ENCODE results near the gene CAPNS1.
"Not testable (repeated sequence)": the region's sequence is repeated elsewhere in the genome, so short reads cannot be mapped to it uniquely, and the experiment has no call there.

The CAPNS1 gene

GRCh38 chr19:36121486-36122124 lies 18.3 kb upstream of the CAPNS1 start:
- Histone ChIP-seq H2AFZ (ENCODE audit: low read length) (no peak overlapping the region), H3K4me3 (ENCODE audit: low read length) (no peak overlapping the region), H3K9me2 (replicated peaks; ENCODE audit: insufficient read depth, low read length) (no peaks in the 10 kb centered on the region), H3K9me3 (replicated peaks; ENCODE audit: insufficient read depth, low read length) (no peaks in the 10 kb centered on the region), H3K27ac (ENCODE audit: low read length) (no peak overlapping the region), H4K20me1 (ENCODE audit: insufficient read depth, low read length) (no peaks in the 10 kb centered on the region), H3K36me3 (replicated peaks; ENCODE audit: insufficient read depth, low read length) (no peaks in the 10 kb centered on the region), H3K27me3 (replicated peaks; ENCODE audit: insufficient read depth, low read length) (no peaks in the 10 kb centered on the region), H3K4me1 (ENCODE audit: low read length) (no peaks in the 10 kb centered on the region), H3F3A (ENCODE audit: insufficient read depth, low read length) (no peaks in the 10 kb centered on the region), H3K79me2 (ENCODE audit: low read length) (peaks cover under 1% of the 10 kb centered on the region; the same call in 1 of the 2 replicates), H3K9ac (ENCODE audit: low read length) (no peak overlapping the region), H3K4me2 (ENCODE audit: low read depth, low read length) (no peak overlapping the region)
- no peak for TF ChIP-seq CTCF (IDR thresholded peaks at IDR 0.05; ENCODE audit: low read length)
- no peak for TF ChIP-seq EZH2 (optimal IDR thresholded peaks at IDR 0.05; ENCODE audit: low read depth, low read length)
- no peak for TF ChIP-seq EZH2phosphoT487 (IDR thresholded peaks at IDR 0.05; ENCODE audit: low read length)
- DNase-seq: no peak

- TF ChIP-seq EZH2 (optimal IDR thresholded peaks at IDR 0.05; ENCODE audit: low read depth, low read length) (no peak), EZH2phosphoT487 (IDR thresholded peaks at IDR 0.05; ENCODE audit: low read length) (no peak), CTCF (IDR thresholded peaks at IDR 0.05; ENCODE audit: low read length) (no peak)
- DNase-seq: no peak
Observed at GRCh38 chr19:36125557-36125956, 14.3 kb upstream of the CAPNS1 start.

GRCh38 chr19:36128392-36128736 lies 11.5 kb upstream of the CAPNS1 start:
- Histone ChIP-seq H3K4me2 (ENCODE audit: low read depth, low read length) (peak overlapping the region; percentile 95), H3K27me3 (replicated peaks; ENCODE audit: insufficient read depth, low read length) (no peaks in the 10 kb centered on the region), H3K9me3 (replicated peaks; ENCODE audit: insufficient read depth, low read length) (no peaks in the 10 kb centered on the region), H3K79me2 (ENCODE audit: low read length) (no peaks in the 10 kb centered on the region), H3K9ac (ENCODE audit: low read length) (peak overlapping the region; percentile 69), H4K20me1 (ENCODE audit: insufficient read depth, low read length) (no peaks in the 10 kb centered on the region), H3K4me3 (ENCODE audit: low read length) (peak overlapping the region; percentile 79), H3K27ac (ENCODE audit: low read length) (peak overlapping the region; percentile 78; the same call in 1 of the 2 replicates), H3F3A (ENCODE audit: insufficient read depth, low read length) (peaks cover 13% of the 10 kb centered on the region), H3K4me1 (ENCODE audit: low read length) (no peaks in the 10 kb centered on the region), H2AFZ (ENCODE audit: low read length) (peak overlapping the region; percentile 98), H3K36me3 (replicated peaks; ENCODE audit: insufficient read depth, low read length) (no peaks in the 10 kb centered on the region), H3K9me2 (replicated peaks; ENCODE audit: insufficient read depth, low read length) (no peaks in the 10 kb centered on the region)
- DNase-seq: peak; percentile 20
- TF ChIP-seq EZH2 (optimal IDR thresholded peaks at IDR 0.05; ENCODE audit: low read depth, low read length) (no peak), EZH2phosphoT487 (IDR thresholded peaks at IDR 0.05; ENCODE audit: low read length) (no peak), CTCF (IDR thresholded peaks at IDR 0.05; ENCODE audit: low read length) (no peak)

More at GRCh38 chr19:36125557-36125956, 14.3 kb upstream of the CAPNS1 start:
- Histone ChIP-seq H3K9ac (ENCODE audit: low read length) (no peak overlapping the region), H3K4me2 (ENCODE audit: low read depth, low read length) (no peak overlapping the region), H3K36me3 (replicated peaks; ENCODE audit: insufficient read depth, low read length) (no peaks in the 10 kb centered on the region), H4K20me1 (ENCODE audit: insufficient read depth, low read length) (no peaks in the 10 kb centered on the region), H3K27ac (ENCODE audit: low read length) (no peak overlapping the region), H3F3A (ENCODE audit: insufficient read depth, low read length) (peaks cover 13% of the 10 kb centered on the region), H3K4me1 (ENCODE audit: low read length) (no peaks in the 10 kb centered on the region), H2AFZ (ENCODE audit: low read length) (no peak overlapping the region), H3K9me2 (replicated peaks; ENCODE audit: insufficient read depth, low read length) (no peaks in the 10 kb centered on the region), H3K4me3 (ENCODE audit: low read length) (no peak overlapping the region), H3K9me3 (replicated peaks; ENCODE audit: insufficient read depth, low read length) (no peaks in the 10 kb centered on the region), H3K79me2 (ENCODE audit: low read length) (no peaks in the 10 kb centered on the region), H3K27me3 (replicated peaks; ENCODE audit: insufficient read depth, low read length) (no peaks in the 10 kb centered on the region)

- H3K36me3 ChIP-seq (replicated peaks; ENCODE audit: insufficient read depth, low read length); H3K9ac ChIP-seq (ENCODE audit: low read length); H2AFZ ChIP-seq (ENCODE audit: low read length); H3K4me3 ChIP-seq (ENCODE audit: low read length); DNase-seq; H3K27me3 ChIP-seq (replicated peaks; ENCODE audit: insufficient read depth, low read length); H3K27ac ChIP-seq (ENCODE audit: low read length); H3K9me3 ChIP-seq (replicated peaks; ENCODE audit: insufficient read depth, low read length); H3K4me1 ChIP-seq (ENCODE audit: low read length); H3K4me2 ChIP-seq (ENCODE audit: low read depth, low read length); H4K20me1 ChIP-seq (ENCODE audit: insufficient read depth, low read length); H3K9me2 ChIP-seq (replicated peaks; ENCODE audit: insufficient read depth, low read length); H3K79me2 ChIP-seq (ENCODE audit: low read length): not testable (repeated sequence)
- peaks cover 16% of the 10 kb centered on the region for H3F3A ChIP-seq (ENCODE audit: insufficient read depth, low read length)
Observed at GRCh38 chr19:36131221-36131620, 8.6 kb upstream of the CAPNS1 start.

- H3F3A ChIP-seq (ENCODE audit: insufficient read depth, low read length): peaks cover 26% of the 10 kb centered on the region
- not testable (repeated sequence) for DNase-seq; H3K9ac ChIP-seq (ENCODE audit: low read length)
Observed at GRCh38 chr19:36134867-36135266, 5.0 kb upstream of the CAPNS1 start.

More at GRCh38 chr19:36134867-36135266, 5.0 kb upstream of the CAPNS1 start:
- H3K27ac ChIP-seq (ENCODE audit: low read length); H3K9me3 ChIP-seq (replicated peaks; ENCODE audit: insufficient read depth, low read length); H3K27me3 ChIP-seq (replicated peaks; ENCODE audit: insufficient read depth, low read length); H4K20me1 ChIP-seq (ENCODE audit: insufficient read depth, low read length); H3K36me3 ChIP-seq (replicated peaks; ENCODE audit: insufficient read depth, low read length); H3K79me2 ChIP-seq (ENCODE audit: low read length); H2AFZ ChIP-seq (ENCODE audit: low read length); H3K4me2 ChIP-seq (ENCODE audit: low read depth, low read length); H3K9me2 ChIP-seq (replicated peaks; ENCODE audit: insufficient read depth, low read length); H3K4me3 ChIP-seq (ENCODE audit: low read length): not testable (repeated sequence)
- peaks cover 14% of the 10 kb centered on the region for H3K4me1 ChIP-seq (ENCODE audit: low read length)
